Measurements from ENCODE around the gene NSD1.

DNA sequence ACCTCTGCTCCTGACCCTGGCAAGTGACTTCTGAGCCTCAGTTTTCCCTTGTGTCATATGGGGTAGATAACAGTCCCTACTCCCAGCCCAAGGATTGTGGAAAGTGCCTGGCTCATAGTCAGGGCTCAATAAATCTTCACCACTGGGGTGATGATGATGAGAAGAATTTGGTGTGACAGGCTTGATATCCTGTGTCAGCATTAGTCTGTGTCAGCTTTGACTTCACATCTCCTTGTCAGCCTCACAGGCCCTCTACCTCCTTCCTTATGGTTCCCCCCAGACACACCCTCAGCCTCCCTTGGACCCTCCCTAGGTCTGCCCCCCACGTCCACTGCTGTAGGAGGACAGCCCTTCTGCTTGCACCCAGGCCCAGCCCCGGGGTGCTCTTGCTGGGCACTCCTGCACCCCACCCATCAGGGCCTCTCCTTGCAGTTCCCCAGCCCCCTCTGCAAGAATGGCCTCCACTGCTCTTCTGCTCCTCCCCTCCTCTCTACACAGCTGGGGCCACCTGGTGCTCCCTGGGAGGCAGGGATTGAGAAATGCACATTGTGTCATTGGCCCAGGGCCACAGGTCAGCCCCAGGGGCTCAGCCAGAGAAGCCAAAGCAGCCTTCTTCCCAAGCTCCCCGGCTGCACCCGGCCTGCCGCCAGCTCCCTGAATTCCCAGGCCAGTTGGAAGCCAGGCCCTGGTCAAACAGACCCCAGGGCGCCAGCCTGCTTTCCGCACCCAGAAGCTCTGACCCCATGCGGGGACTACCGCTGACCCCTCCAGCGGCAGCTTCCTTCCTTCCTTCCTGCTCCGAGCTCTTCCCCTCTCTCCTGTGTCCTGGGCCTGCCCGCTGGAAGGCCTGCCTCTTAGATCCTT lies 39.1 kb upstream of the NSD1 start:
- no peak for TF ChIP-seq EZH2 (IDR thresholded peaks at IDR 0.05; ENCODE audit: low read depth)
- TF ChIP-seq, protein P1, sequence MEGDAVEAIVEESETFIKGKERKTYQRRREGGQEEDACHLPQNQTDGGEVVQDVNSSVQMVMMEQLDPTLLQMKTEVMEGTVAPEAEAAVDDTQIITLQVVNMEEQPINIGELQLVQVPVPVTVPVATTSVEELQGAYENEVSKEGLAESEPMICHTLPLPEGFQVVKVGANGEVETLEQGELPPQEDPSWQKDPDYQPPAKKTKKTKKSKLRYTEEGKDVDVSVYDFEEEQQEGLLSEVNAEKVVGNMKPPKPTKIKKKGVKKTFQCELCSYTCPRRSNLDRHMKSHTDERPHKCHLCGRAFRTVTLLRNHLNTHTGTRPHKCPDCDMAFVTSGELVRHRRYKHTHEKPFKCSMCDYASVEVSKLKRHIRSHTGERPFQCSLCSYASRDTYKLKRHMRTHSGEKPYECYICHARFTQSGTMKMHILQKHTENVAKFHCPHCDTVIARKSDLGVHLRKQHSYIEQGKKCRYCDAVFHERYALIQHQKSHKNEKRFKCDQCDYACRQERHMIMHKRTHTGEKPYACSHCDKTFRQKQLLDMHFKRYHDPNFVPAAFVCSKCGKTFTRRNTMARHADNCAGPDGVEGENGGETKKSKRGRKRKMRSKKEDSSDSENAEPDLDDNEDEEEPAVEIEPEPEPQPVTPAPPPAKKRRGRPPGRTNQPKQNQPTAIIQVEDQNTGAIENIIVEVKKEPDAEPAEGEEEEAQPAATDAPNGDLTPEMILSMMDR (conservative IDR thresholded peaks at IDR 0.05), result no peak
